Body of pancreas (tissue), 4 donors: ENCODE measurements around the gene HSDL2.

Experiments used
- CTCF ChIP-seq, 7 experiments: fragments of 450-650 bp in 4 of 7; fragments of 200-600 bp in 3 of 7; sonication (generic) in 3 of 7; IDR thresholded peaks; one replicate each; pipeline ENCODE4 v1.5.1; 2016 to 2019; ENCODE audit warnings: antibody characterized with exemption in 7 of 7
- POLR2A ChIP-seq, 3 donors: fragments of 450-650 bp; IDR thresholded peaks; one replicate each; pipeline ENCODE4 v1.6.1; 2016; ENCODE audit warnings: antibody characterized with exemption in 3 of 3, mild to moderate bottlenecking in 2 of 3

- TF ChIP-seq CTCF (IDR thresholded peaks at IDR 0.05): no peak
- no peak for TF ChIP-seq POLR2A (IDR thresholded peaks at IDR 0.05)
Observed at GRCh38 chr9:112422417-112423148, 42.7 kb downstream of the HSDL2 start.
